HG02970 (cell line): Measurements from ENCODE around the gene PPP2R5D.

Source experiments
- ATAC-seq: cut with Tn5 transposase; IDR thresholded peaks from one replicate; pipeline ENCODE4 v1.9.1; 2021; ENCODE audit warnings: mild to moderate bottlenecking, moderate library complexity, moderate number of reproducible peaks; ENCODE audit not compliant: unreplicated experiment, low FRiP score

The PPP2R5D gene

GRCh38 chr6:43052842-43053544, 68.6 kb downstream of the PPP2R5D start:
- ATAC-seq, result no peak

- ATAC-seq, result no peak
These were observed 69.3 kb downstream of the PPP2R5D start, which contains the start of gene CUL7 for GRCh38 chr6:43053545-43054205. Gene CUL7 (minus strand): TSS chr6:43053851. CDS start chr6:43052788, 1,063 bp downstream.

GRCh38 chr6:43054206-43054943, 70.0 kb downstream of the PPP2R5D start:
- ATAC-seq, result no peak

- ATAC-seq, result no peak
These were observed 71.6 kb downstream of the PPP2R5D start for GRCh38 chr6:43055966-43056365.

- ATAC-seq, result no peak
These were observed 74.2 kb downstream of the PPP2R5D start for GRCh38 chr6:43058531-43058930.

- ATAC-seq, result peak; percentile 91
These were observed 75.0 kb downstream of the PPP2R5D start, which contains the start of the genes KLC4 and MRPL2 for GRCh38 chr6:43059168-43060033. Gene KLC4 (plus strand): TSS chr6:43059631. CDS start chr6:43061336, 1,705 bp downstream. Gene MRPL2 (minus strand): TSS chr6:43059434. CDS start chr6:43059381, 53 bp downstream.

- ATAC-seq, result no peak
These were observed 75.8 kb downstream of the PPP2R5D start for GRCh38 chr6:43060034-43060754.

- ATAC-seq, result no peak
These were observed 76.6 kb downstream of the PPP2R5D start for GRCh38 chr6:43060755-43061633.

- no peak for ATAC-seq
These were observed 77.5 kb downstream of the PPP2R5D start for GRCh38 chr6:43061861-43062260.
